K562 (cell line): ENCODE data around the gene STAP1.

ENCODE experiments used
- CTCF ChIP-seq, 3 experiments: IDR thresholded peaks in 2 of 3; conservative IDR thresholded peaks in 1 of 3; 2 replicates each; pipeline ENCODE4 v1.5.1; 2011 to 2012; ENCODE audit warnings: low read length in 3 of 3, mild to moderate bottlenecking in 3 of 3, control low read depth in 2 of 3, improper control_type of control experiment in 1 of 3, inconsistent platforms in 1 of 3, low read depth in 1 of 3, mixed read lengths in 1 of 3, moderate library complexity in 1 of 3; ENCODE audit not compliant: insufficient read depth in 2 of 3
- RNF2 ChIP-seq: sonication (generic); IDR thresholded peaks from 2 replicates; pipeline ENCODE4 v1.6.1; 2016
- TAF15 ChIP-seq: fragments of 200-400 bp; formaldehyde crosslinking; IDR thresholded peaks from 2 replicates; pipeline ENCODE4 v1.6.1; 2017; ENCODE audit warnings: mild to moderate bottlenecking, low read depth, low read length, moderate library complexity
- ZNF143 ChIP-seq: sonication (generic); formaldehyde crosslinking; IDR thresholded peaks from 2 replicates; pipeline ENCODE4 v1.9.0; 2022; ENCODE audit warnings: mild to moderate bottlenecking, missing genetic modification reagents
- ZNF274 ChIP-seq: IDR thresholded peaks from 2 replicates; pipeline ENCODE4 v1.6.1; 2011; ENCODE audit warnings: low read depth, mild to moderate bottlenecking, low read length, moderate library complexity, borderline replicate concordance
- ZNF318 ChIP-seq, 2 experiments: fragments of 450-650 bp; IDR thresholded peaks; 2 replicates each; pipeline ENCODE4 v1.6.1; 2016; ENCODE audit warnings: mild to moderate bottlenecking in 2 of 2, borderline replicate concordance in 1 of 2, low read depth in 1 of 2, moderate library complexity in 1 of 2

GRCh38 chr4:67584496-67584895 is 26.0 kb downstream of the STAP1 start:
- no peak for TF ChIP-seq RNF2
- TF ChIP-seq CTCF (IDR thresholded peaks at IDR 0.05 in 2 of 3, conservative IDR thresholded peaks at IDR 0.05 in 1 of 3; ENCODE audit: insufficient read depth in 2 of 3, low read depth in 1 of 3, low read length in 3 of 3) = no peak
- TF ChIP-seq ZNF274 = no peak
- TF ChIP-seq ZNF318 (IDR thresholded peaks at IDR 0.05; ENCODE audit: borderline replicate concordance in 1 of 2, low read depth in 1 of 2) = no peak
- TF ChIP-seq ZNF143 (CRISPR knock-in tag) = no peak
- TF ChIP-seq TAF15 = no peak
